Ramos (cell line): Measurements from ENCODE around the gene KIF5C.
"Not testable (repeated sequence)": the region's sequence is repeated elsewhere in the genome, so short reads cannot be mapped to it uniquely, and the experiment has no call there.

ENCODE experiments used
- in situ Hi-C: fragments of 300-500 bp; cut with MboI; formaldehyde crosslinking; loops from one replicate; pipeline ENCODE4 v1.14.3; 2022; ENCODE audit warnings: low sequenced_read_pairs; ENCODE audit not compliant: unreplicated experiment

The KIF5C gene

GRCh38 chr2:148874868-148875341, at the start of gene KIF5C:
Gene KIF5C, plus strand, starts transcription at chr2:148875227. Its CDS starts 391 bp downstream, at chr2:148875618.
- in situ Hi-C loops: no loop called here

- in situ Hi-C loops: no loop called here
These were observed 48.2 kb upstream of the KIF5C start for GRCh38 chr2:148826791-148827190.

GRCh38 chr2:148828941-148829340, 46.1 kb upstream of the KIF5C start:
- in situ Hi-C loops: no loop called here

- in situ Hi-C loops: no loop called here
These were observed 45.4 kb upstream of the KIF5C start for GRCh38 chr2:148829618-148830017.

GRCh38 chr2:148832637-148833036, 42.4 kb upstream of the KIF5C start:
- in situ Hi-C loops: no loop called here

- in situ Hi-C loops: no loop called here
These were observed 33.0 kb upstream of the KIF5C start for GRCh38 chr2:148842050-148842449.

- in situ Hi-C loops: no loop called here
These were observed 26.9 kb upstream of the KIF5C start for GRCh38 chr2:148848146-148848545.

GRCh38 chr2:148853458-148853857, 21.6 kb upstream of the KIF5C start:
- in situ Hi-C loops: no loop called here

GRCh38 chr2:148860037-148860436, 15.0 kb upstream of the KIF5C start:
- in situ Hi-C loops: no loop called here

GRCh38 chr2:148861367-148861766, 13.7 kb upstream of the KIF5C start:
- in situ Hi-C loops: no loop called here

- in situ Hi-C loops: not testable (repeated sequence)
These were observed 12.5 kb upstream of the KIF5C start for GRCh38 chr2:148862478-148862877.

- in situ Hi-C loops: no loop called here
These were observed 9.5 kb upstream of the KIF5C start for GRCh38 chr2:148865512-148865911.

- in situ Hi-C loops: no loop called here
These were observed 8.9 kb upstream of the KIF5C start for GRCh38 chr2:148866091-148866490.

GRCh38 chr2:148867079-148867769, 7.8 kb upstream of the KIF5C start:
- in situ Hi-C loops: no loop called here

- in situ Hi-C loops: no loop called here
These were observed 492 bp downstream of the KIF5C start for GRCh38 chr2:148875387-148876051.

GRCh38 chr2:148876202-148876594, 1.2 kb downstream of the KIF5C start:
- in situ Hi-C loops: no loop called here

GRCh38 chr2:148876595-148877402, 1.8 kb downstream of the KIF5C start:
- in situ Hi-C loops: no loop called here

GRCh38 chr2:148877403-148877740, 2.3 kb downstream of the KIF5C start:
- in situ Hi-C loops: no loop called here

- in situ Hi-C loops: no loop called here
These were observed 5.6 kb downstream of the KIF5C start for GRCh38 chr2:148880636-148881035.

GRCh38 chr2:148882051-148882450, 7.0 kb downstream of the KIF5C start:
- in situ Hi-C loops: no loop called here

- in situ Hi-C loops: no loop called here
These were observed 10.2 kb downstream of the KIF5C start for GRCh38 chr2:148885209-148885608.
